Stomach (tissue), 9 donors: ENCODE measurements around the gene MYO5A. TPM values are rescaled to one million over a fixed set of nuclear protein-coding genes. Genes with fewer than 3 reads are reported as not detected.

Experiments used
- DNase-seq, 2 donors: peaks; one replicate each; pipeline versions ENCODE4 v3.0.0 to v3.0.0-alpha.2; 2013 to 2019
- H3K27ac ChIP-seq, 5 donors: fragments of 200-600 bp in 4 of 5; sonication (generic) in 4 of 5; one replicate each; pipeline ENCODE4 v1.5.1; 2013 to 2019; ENCODE audit warnings: mild to moderate bottlenecking in 1 of 5, moderate library complexity in 1 of 5
- H3K27me3 ChIP-seq, 3 donors: fragments of 200-600 bp; sonication (generic); one replicate each; pipeline ENCODE4 v1.5.1; 2017 to 2019; ENCODE audit warnings: mixed run types in 1 of 3
- H3K36me3 ChIP-seq, 4 donors: fragments of 200-600 bp; sonication (generic); 1 replicate in 3 of 4; 2 replicates in 1 of 4; pipeline ENCODE4 v1.5.1; 2016 to 2019
- H3K4me1 ChIP-seq, 4 donors: fragments of 200-600 bp; sonication (generic); one replicate each; pipeline ENCODE4 v1.5.1; 2016 to 2019
- H3K4me3 ChIP-seq, 4 donors: fragments of 200-600 bp; sonication (generic) in 3 of 4; one replicate each; pipeline ENCODE4 v1.5.1; 2016 to 2019; ENCODE audit warnings: mild to moderate bottlenecking in 1 of 4
- H3K9me3 ChIP-seq, 4 donors: fragments of 200-600 bp; sonication (generic); one replicate each; pipeline ENCODE4 v1.5.1; 2016 to 2019
- CTCF ChIP-seq, 7 experiments: fragments of 450-650 bp in 4 of 7; fragments of 200-600 bp in 3 of 7; sonication (generic) in 3 of 7; IDR thresholded peaks; one replicate each; pipeline ENCODE4 v1.5.1; 2016 to 2019; ENCODE audit warnings: antibody characterized with exemption in 7 of 7, control low read depth in 2 of 7, mild to moderate bottlenecking in 1 of 7
- EP300 ChIP-seq: sonication (generic); formaldehyde crosslinking; IDR thresholded peaks from one replicate; pipeline ENCODE4 v1.6.1; 2017; ENCODE audit warnings: antibody characterized with exemption
- POLR2A ChIP-seq, 4 donors: fragments of 450-650 bp; IDR thresholded peaks; one replicate each; pipeline ENCODE4 v1.6.1; 2016; ENCODE audit warnings: antibody characterized with exemption in 4 of 4, control low read depth in 2 of 4, mild to moderate bottlenecking in 1 of 4, moderate library complexity in 1 of 4
- POLR2AphosphoS5 ChIP-seq, 3 donors: sonication (generic); formaldehyde crosslinking; IDR thresholded peaks; one replicate each; pipeline ENCODE4 v1.6.1; 2016; ENCODE audit warnings: antibody characterized with exemption in 3 of 3
- WGBS, 5 donors: extraction: QIAGEN DNeasy Blood & Tissue Kit in 3 of 5; methylation state at CpG; one replicate each; pipeline versions ENCODE4 v1.1.5 to v1.1.7; 2013 to 2018; 5-methylcytosine and 5-hydroxymethylcytosine counted together
- intact Hi-C: fragments of 100-400 bp; cut with DNase I; formaldehyde crosslinking; loops from one replicate; pipeline ENCODE4 v1.15.1; 2023; ENCODE audit warnings: low total_unique reads
- polyA plus RNA-seq, 3 donors: library from polyadenylated mRNA; stranded (reverse); fragments of 200-250 nt; gene quantifications; one replicate each; pipeline ENCODE4 v1.2.3, GENCODE V29; 2013
- total RNA-seq, 5 donors: library from RNA; depleted of rRNA; stranded (reverse); fragments of >200 nt; gene quantifications; one replicate each; pipeline versions ENCODE4 v1.1.0 to v1.2.3, GENCODE V29; 2014 to 2016
- donor health status: healthy with polysubstance abuse.
- donor health status: Bipolar disorder and iron deficiency.
- donor health status: healthy.

MYO5A gene
- total and polyA plus RNA-seq, 8 donors, result 1.2 to 26.2 (median 12.0) TPM

GRCh38 chr15:52326756-52327155 lies 201.9 kb downstream of the MYO5A start:
- DNase-seq, result no peak
- Histone ChIP-seq H3K4me1 (peaks cover 0 to 17% (median 11%) of the 10 kb centered on the region in 4 donors), H3K4me3 (no peak overlapping the region), H3K9me3 (no peaks in the 10 kb centered on the region), H3K36me3 (peaks cover 5 to 68% (median 60%) of the 10 kb centered on the region in 4 donors), H3K27ac (no peak overlapping the region), H3K27me3 (no peaks in the 10 kb centered on the region)
- WGBS, 5 donors, result 34 to 71% (median 53%) methylated on average over 2 of the region's 2 CpGs
- TF ChIP-seq POLR2A (IDR thresholded peaks at IDR 0.05) (no peak), POLR2AphosphoS5 (IDR thresholded peaks at IDR 0.05) (no peak), EP300 (no peak), CTCF (IDR thresholded peaks at IDR 0.05) (no peak)
- intact Hi-C loops, result loop anchor here (10.0 kb wide), 1 partner anchor 62 kb away; no protein-coding TSS in a partner anchor

GRCh38 chr15:52324109-52324508 lies 204.6 kb downstream of the MYO5A start:
- H3K4me1 ChIP-seq, result peaks cover 0 to 7% (median 3%) of the 10 kb centered on the region in 4 donors
- no peaks in the 10 kb centered on the region for H3K27me3 ChIP-seq
- WGBS, 5 donors, result 21 to 37% (median 32%) methylated on average over 1 of the region's 1 CpG
- no peaks in the 10 kb centered on the region for H3K9me3 ChIP-seq
- H3K4me3 ChIP-seq, result no peak overlapping the region
- DNase-seq, result no peak
- TF ChIP-seq POLR2AphosphoS5 (IDR thresholded peaks at IDR 0.05) (no peak), EP300 (no peak), POLR2A (IDR thresholded peaks at IDR 0.05) (no peak), CTCF (IDR thresholded peaks at IDR 0.05) (no peak)
- intact Hi-C loops, result loop anchor here (10.0 kb wide), 1 partner anchor 59 kb away; no protein-coding TSS in a partner anchor
- H3K27ac ChIP-seq, result no peak overlapping the region
- H3K36me3 ChIP-seq, result peaks cover 21 to 81% (median 74%) of the 10 kb centered on the region in 4 donors

- 91 to 95% (median 92%) methylated on average over 13 of the region's 13 CpGs for WGBS, 5 donors
- peak in 1 of 2 donors; percentile 19 for DNase-seq
- Histone ChIP-seq H3K4me1 (no peaks in the 10 kb centered on the region), H3K36me3 (peaks cover 27 to 90% (median 80%) of the 10 kb centered on the region in 4 donors), H3K9me3 (no peaks in the 10 kb centered on the region), H3K27ac (no peak overlapping the region), H3K27me3 (no peaks in the 10 kb centered on the region), H3K4me3 (no peak overlapping the region)
- intact Hi-C loops, result no loop called here
- TF ChIP-seq POLR2AphosphoS5 (IDR thresholded peaks at IDR 0.05) (no peak), EP300 (no peak), POLR2A (IDR thresholded peaks at IDR 0.05) (no peak), CTCF (IDR thresholded peaks at IDR 0.05) (no peak)
Measured at GRCh38 chr15:52318729-52319500, 209.8 kb downstream of the MYO5A start.

GRCh38 chr15:52317688-52318087 lies 211.0 kb downstream of the MYO5A start:
- intact Hi-C loops, result no loop called here
- Histone ChIP-seq H3K9me3 (no peaks in the 10 kb centered on the region), H3K4me1 (no peaks in the 10 kb centered on the region), H3K4me3 (no peak overlapping the region), H3K27ac (no peak overlapping the region), H3K27me3 (no peaks in the 10 kb centered on the region), H3K36me3 (peaks cover 28 to 95% (median 85%) of the 10 kb centered on the region in 4 donors)
- TF ChIP-seq POLR2A (IDR thresholded peaks at IDR 0.05) (no peak), POLR2AphosphoS5 (IDR thresholded peaks at IDR 0.05) (no peak), CTCF (IDR thresholded peaks at IDR 0.05) (no peak), EP300 (no peak)
- WGBS, 5 donors, result 93 to 98% (median 94%) methylated on average over 2 of the region's 2 CpGs
- DNase-seq, result no peak
